HG03571 (cell line): Measurements from ENCODE around the gene ZSCAN2.
A peak's percentile ranks its signal among the peaks of the same experiment; 100 is the strongest.

Experiments used
- ATAC-seq: cut with Tn5 transposase; IDR thresholded peaks from one replicate; pipeline ENCODE4 v1.9.1; 2021; ENCODE audit not compliant: unreplicated experiment

Gene ZSCAN2

GRCh38 chr15:84598250-84598649 is 2.6 kb upstream of the ZSCAN2 start:
- ATAC-seq, result peak; percentile 49

GRCh38 chr15:84598993-84599392 is 1.8 kb upstream of the ZSCAN2 start:
- no peak for ATAC-seq

- ATAC-seq, result no peak
These were observed 903 bp upstream of the ZSCAN2 start for GRCh38 chr15:84599906-84600305.

GRCh38 chr15:84600331-84600686 is 500 bp upstream of the ZSCAN2 start:
- peak; percentile 9 for ATAC-seq

GRCh38 chr15:84601555-84601838 is 688 bp downstream of the ZSCAN2 start:
- no peak for ATAC-seq

- ATAC-seq, result no peak
These were observed 3.0 kb downstream of the ZSCAN2 start for GRCh38 chr15:84603630-84604379.

GRCh38 chr15:84604826-84605553 is 4.2 kb downstream of the ZSCAN2 start:
- ATAC-seq, result no peak

- no peak for ATAC-seq
These were observed 4.7 kb downstream of the ZSCAN2 start for GRCh38 chr15:84605554-84605882.

- ATAC-seq, result no peak
These were observed 5.9 kb downstream of the ZSCAN2 start for GRCh38 chr15:84606653-84607120.

GRCh38 chr15:84608707-84609284 is 8.0 kb downstream of the ZSCAN2 start:
- no peak for ATAC-seq

GRCh38 chr15:84609818-84610525 is 9.2 kb downstream of the ZSCAN2 start:
- no peak for ATAC-seq

GRCh38 chr15:84611631-84612030 is 10.8 kb downstream of the ZSCAN2 start:
- ATAC-seq, result no peak

- ATAC-seq, result no peak
These were observed 15.4 kb downstream of the ZSCAN2 start for GRCh38 chr15:84616235-84616634.

- no peak for ATAC-seq
These were observed 19.8 kb downstream of the ZSCAN2 start for GRCh38 chr15:84620626-84621025.

- no peak for ATAC-seq
These were observed 20.7 kb downstream of the ZSCAN2 start for GRCh38 chr15:84621358-84621979.

GRCh38 chr15:84624359-84624758 is 23.6 kb downstream of the ZSCAN2 start:
- no peak for ATAC-seq

GRCh38 chr15:84625123-84625522 is 24.3 kb downstream of the ZSCAN2 start:
- ATAC-seq, result no peak

GRCh38 chr15:84629033-84629432 is 28.2 kb downstream of the ZSCAN2 start:
- ATAC-seq, result no peak

GRCh38 chr15:84631706-84632272 is 31.0 kb downstream of the ZSCAN2 start:
- ATAC-seq, result no peak

- ATAC-seq, result peak; percentile 38
These were observed 32.8 kb downstream of the ZSCAN2 start for GRCh38 chr15:84633311-84634227.
